CD4-positive, alpha-beta T cell treated with Interleukin-10 for 1 hour (primary cell): Measurements from ENCODE around the gene KCTD19.
"Not testable (repeated sequence)": the region's sequence is repeated elsewhere in the genome, so short reads cannot be mapped to it uniquely, and the experiment has no call there.

Source experiments
- DNase-seq: peaks from one replicate; pipeline ENCODE4 v3.0.0-alpha.2; 2020

KCTD19 gene

DNA sequence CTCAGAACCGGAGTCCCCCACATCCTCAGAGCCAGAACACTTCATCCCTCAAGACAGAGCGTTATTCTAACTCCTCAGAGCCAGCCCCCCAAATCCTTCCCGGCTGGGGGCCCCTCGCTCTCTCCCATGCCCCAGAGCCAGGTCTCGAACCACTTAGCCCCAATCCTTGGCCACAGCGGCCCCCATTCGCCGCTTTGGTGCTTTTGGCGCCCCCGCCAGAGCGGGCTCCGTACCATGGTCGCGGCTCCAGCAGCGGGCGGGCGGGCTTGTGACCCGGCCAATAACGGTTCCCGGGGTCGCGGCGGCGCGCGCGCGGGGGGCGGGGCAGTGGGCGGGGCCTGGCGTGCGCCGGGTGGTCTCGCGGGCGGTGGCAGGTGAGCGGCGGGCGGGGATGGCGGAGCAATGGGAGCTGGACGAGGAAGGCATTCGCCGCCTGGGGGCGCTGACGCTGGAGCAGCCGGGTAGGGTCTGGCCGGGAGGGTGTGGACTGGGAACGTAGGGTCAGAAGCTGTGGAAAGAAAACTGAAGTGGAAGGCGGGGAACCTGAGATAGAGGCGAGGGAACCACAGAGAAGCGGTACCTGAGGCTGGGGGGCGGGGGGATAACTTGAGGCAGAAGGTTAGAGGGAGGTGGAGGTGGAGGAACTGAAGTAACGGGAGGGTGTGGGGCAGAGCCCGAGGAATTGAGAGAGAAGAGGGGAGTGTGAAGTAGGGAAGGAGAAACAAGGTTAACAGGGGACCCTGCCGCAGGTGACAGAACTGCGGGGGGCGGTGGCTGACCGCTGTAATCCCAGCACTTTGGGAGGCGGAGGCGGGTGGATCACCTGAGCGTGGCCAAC, at the start of gene KCTD19, which contains the start of gene LRRC36:
TSS of gene KCTD19 (minus strand) at position 270 of the 838 bp plus-strand sequence. CDS start at position 236, 34 bp downstream.
TSS of gene LRRC36 (plus strand) at position 344 of the 838 bp plus-strand sequence. CDS start at position 392, 48 bp downstream.
- peak; percentile 65 for DNase-seq

DNA sequence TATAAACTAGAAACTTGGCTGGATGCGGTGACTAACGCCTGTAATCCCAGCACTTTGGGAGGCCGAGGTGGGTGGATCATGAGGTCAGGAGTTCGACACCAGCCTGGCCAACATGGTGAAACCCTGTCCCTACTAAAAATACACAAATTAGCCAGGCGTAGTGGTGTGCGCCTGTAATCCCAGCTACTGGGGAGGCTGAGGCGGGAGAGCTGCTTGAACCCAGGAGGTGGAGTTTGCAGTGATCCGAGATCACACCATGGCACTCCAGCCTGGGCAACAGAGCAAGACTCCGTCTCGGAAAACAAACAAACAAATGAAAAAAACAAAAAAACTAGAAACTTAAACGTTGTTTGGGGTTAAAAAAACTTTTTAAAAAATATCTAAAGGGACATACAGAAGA, 49.5 kb upstream of the KCTD19 start:
- DNase-seq = not testable (repeated sequence)

DNA sequence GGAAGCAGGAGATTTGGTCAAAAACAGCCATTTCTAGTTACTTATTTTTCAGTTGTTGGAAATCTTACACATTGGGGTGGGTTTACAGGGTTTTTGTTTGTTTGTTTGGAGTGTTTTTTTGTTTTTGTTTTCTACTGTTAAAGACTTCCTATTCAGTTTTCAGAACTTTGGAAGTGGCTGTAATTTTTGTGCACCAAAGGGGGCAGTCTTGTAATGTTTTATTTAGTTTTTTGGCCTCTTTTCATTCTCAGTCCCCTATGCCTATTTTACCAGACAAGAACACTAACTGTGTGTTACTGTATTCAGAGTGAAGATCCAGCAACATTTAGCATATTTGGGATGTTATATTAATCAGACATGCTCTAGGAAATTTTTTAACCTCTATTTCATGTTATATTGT, 46.1 kb upstream of the KCTD19 start:
- no peak for DNase-seq

- DNase-seq = no peak
Observed at GRCh38 chr16:67370661-67371060, 44.1 kb upstream of the KCTD19 start.

- no peak for DNase-seq
Observed at GRCh38 chr16:67364600-67365235, 38.2 kb upstream of the KCTD19 start.

DNA sequence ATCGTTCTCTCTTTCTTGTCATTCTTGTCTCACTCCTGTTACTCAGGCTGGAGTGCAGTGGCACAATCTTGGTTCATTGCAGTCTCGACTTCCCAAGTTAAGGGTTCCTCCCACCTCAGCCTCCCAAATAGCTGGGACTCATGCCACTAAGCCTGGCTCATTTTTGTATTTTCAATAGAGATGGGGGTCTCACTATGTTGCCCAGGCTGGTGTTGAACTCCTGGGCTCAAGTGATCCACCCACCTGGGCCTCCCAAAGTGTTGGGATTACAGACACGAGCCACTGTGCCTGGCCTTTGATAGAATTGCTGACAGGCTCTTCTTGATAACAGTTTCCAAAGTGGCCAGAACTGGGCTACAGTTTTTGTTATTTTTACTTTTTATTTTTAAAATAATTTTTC, 34.5 kb upstream of the KCTD19 start:
- no peak for DNase-seq

GRCh38 chr16:67359540-67360269, 33.2 kb upstream of the KCTD19 start:
- DNase-seq = not testable (repeated sequence)

- no peak for DNase-seq
Observed at GRCh38 chr16:67357561-67357960, 31.0 kb upstream of the KCTD19 start.

GRCh38 chr16:67356396-67356795, 29.9 kb upstream of the KCTD19 start:
- DNase-seq = no peak

GRCh38 chr16:67352463-67352862, 25.9 kb upstream of the KCTD19 start:
- not testable (repeated sequence) for DNase-seq

DNA sequence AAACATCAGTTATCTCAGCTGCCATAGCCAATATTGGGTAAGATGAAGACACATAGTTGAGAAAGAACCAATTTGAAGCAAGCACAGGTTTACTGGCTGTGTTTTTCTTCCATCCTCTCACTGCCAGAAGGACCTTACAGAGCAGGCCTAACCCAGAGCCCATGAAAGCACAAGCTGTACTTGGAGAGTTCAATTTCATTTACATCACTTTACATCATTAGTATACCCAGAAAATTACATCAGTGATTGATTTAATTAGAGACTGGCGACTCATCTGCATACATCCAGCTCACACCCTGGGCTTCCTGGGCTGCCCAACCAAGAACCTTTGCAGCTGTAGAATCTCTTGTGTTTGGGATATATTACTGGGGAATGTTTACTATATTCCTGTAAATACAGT, 23.8 kb upstream of the KCTD19 start:
- no peak for DNase-seq

DNA sequence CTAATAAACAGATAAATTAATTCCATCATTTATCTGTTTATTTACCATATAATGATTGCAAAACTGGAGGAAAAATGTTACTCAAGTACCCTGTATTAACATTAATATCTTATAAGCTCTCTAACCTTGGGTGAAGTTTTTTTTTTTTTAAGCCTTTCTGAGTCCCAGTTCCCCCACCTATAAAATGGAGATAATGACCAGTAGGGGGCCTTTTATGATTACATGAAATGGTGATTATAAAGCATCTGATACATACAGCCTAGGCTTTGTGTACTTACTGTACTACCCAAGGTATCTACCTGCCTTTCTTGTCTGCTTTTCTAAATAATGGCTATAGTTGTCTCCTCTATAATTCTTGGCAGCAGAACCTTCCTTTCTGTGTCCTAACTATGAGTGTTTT, 22.6 kb upstream of the KCTD19 start:
- peak; percentile 43 for DNase-seq

DNA sequence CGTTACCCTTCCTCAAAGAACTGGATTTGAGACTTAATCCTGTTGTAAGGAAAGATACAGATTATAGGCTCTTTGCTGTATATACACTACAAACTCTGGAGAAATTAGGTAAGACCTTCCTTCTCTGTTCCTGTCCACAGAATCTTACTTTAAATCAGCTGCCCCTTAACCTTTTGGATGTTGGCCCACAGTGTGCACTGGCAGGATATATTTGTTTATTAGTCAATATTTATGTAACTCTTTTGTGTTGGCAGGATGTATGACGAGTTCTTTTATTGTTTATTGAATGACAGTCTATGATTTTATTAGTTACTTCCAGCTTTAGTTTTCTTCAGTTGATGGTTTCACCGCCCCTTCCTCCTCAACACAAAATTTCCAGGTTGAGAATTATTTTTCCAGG, 19.8 kb upstream of the KCTD19 start:
- no peak for DNase-seq

DNA sequence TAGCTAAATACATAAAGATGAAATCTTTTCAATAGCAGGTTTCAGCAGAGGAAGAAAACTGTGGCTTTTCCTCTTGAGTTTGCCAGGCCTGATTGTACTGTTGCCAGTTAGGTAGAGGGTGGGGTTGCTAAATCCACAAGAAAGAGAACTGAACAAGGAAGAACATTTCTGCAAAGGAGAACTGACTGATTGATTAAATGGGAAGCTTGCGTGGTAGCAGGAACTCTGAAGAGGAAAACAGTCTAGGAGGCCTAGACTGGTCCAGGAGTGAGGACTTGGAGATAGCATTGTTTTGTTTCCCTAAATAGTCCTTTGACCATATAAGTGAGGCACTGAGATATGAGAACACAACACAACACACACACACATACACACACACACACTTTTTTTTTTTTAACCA, 18.9 kb upstream of the KCTD19 start:
- no peak for DNase-seq

DNA sequence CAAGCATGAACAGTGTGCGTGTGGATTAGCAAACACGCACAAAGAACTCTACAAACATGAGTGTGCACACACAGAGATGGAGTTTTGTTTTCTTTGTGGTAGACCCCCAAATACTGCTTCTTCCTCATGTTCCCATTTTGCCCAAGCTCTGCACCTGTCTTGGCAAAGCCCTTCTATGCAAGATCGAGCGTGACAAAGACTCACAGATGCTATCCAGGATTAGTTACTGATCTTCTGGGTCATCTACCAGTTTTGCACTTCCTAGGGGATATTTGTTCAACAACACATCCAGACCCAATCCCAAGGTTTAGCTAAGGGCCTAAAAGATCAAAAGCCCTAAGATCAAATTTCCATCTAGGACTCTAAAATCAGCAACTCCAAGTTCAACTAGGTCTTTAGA, 16.1 kb upstream of the KCTD19 start:
- no peak for DNase-seq

GRCh38 chr16:67341250-67341649, 14.7 kb upstream of the KCTD19 start:
- DNase-seq = no peak

DNA sequence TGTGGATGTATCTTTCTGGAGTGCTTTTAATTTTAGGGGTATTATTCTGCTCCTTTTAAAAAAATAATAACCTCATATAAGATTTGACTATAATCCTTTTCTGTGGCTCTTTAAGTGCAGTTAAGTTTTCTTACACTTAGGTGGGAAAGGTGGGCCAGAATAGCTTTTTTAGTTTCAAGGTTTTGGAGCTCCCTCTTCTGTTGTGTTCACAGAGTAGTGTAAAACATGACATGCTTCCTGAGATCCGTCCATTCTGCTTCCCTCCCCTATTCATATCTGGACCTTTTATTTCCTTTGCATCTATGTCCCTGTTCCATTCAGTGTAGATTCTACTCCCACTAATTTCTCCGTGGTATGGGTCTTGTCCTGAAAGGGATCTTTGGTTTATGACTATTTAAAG, 12.9 kb upstream of the KCTD19 start:
- no peak for DNase-seq

- no peak for DNase-seq
Observed at GRCh38 chr16:67336648-67337047, 10.1 kb upstream of the KCTD19 start.

- DNase-seq = no peak
Observed at GRCh38 chr16:67336116-67336515, 9.6 kb upstream of the KCTD19 start.

DNA sequence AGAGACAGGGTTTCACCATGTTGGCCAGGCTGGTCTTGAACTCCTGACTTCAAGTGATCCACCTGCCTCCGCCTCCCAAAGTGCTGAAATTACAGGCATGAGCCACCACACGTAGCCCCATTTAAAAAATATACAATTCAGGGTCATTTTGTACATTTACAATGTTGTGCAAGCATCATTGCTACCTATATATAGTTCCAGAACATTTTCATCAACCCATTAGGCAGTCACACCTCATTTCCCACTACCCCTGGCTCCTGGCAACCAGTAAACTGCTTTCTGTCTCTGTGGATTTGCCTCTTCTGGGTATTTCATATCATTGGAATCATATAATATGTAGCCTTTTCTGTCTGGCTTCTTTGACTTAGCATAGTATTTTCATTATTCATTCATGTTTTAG, 6.8 kb upstream of the KCTD19 start:
- no peak for DNase-seq

DNA sequence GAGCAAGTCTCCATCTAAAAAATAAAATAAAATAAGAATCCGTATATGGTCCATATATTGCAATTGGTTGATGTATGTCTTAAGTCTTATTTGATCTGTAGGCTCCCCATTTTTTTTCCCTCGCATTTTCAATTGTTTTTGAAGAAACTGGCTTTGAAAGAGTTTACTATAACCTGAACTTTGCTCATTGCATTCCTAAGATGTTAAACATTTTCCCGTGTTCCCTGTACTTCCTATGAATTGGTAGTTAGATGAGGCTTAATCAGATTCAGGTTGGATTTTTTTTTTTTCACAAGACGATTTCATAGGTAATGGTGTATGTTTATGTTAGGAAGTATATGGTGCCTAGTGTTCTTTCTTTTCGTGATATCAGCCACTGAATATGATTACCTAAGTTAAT, 3.4 kb upstream of the KCTD19 start:
- DNase-seq = no peak

DNA sequence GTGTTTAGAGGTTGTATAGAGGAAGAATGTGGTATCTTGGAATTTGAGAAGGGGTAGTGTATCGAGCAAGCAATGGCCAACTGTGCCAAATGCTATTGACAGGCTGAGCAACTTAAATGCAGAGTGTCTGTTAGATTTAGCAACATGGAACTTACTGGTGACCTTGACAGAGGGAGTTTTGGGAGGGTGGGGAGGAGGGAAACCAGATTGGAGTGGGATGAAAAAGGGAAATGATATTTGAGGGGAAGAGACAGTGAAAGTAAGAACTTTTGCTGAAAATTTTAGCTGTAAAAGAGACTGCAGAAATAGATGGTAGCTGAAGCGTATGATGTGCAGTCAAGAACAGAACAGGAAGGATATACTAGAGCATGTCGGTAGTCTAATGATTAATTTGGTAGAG, 1.2 kb upstream of the KCTD19 start:
- no peak for DNase-seq

- DNase-seq = no peak
Observed at GRCh38 chr16:67326115-67326471, 448 bp downstream of the KCTD19 start.

DNA sequence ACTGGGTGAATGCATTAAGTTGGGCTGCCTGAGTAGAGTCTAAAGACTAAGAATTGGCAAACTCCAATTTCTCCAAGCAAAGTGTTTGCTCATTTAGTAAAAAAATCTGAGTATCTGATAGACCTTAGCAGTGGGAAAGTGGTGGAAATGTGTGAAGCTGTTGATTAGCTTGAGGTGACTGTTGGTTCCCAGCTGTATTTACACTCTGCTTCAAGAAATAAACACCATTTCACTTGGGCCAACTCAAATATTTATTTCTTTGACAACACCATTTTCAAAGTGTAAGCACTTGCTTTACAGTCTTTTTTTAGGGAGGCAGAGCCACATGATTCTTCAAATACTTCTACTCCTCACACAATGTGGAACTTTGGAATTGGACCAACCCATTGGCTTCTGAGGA, 8.7 kb downstream of the KCTD19 start:
- DNase-seq = no peak
